Measurements from ENCODE around the gene ADRA1B.
"Not testable (repeated sequence)": the region's sequence is repeated elsewhere in the genome, so short reads cannot be mapped to it uniquely, and the experiment has no call there.

The ADRA1B gene

DNA sequence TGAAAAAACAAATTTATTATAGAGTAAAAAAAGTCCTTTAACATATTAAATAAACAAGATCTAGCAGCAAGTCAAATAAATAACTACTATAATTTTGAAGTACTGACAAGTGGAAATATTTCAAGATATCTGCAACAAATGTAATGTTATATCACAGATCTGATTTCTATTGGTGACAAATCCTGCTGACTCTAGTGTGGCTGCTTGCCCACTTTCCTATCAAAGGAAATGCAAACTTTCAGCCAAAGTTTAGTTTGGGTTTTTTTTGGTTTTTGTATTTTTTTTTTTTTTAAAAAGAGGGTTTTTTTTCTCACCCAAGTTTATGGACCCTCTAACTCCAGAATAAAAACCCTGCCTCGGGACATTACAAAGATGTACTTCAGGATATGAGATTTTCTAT, 12.9 kb downstream of the ADRA1B start:
- DNase-seq: no peak

DNA sequence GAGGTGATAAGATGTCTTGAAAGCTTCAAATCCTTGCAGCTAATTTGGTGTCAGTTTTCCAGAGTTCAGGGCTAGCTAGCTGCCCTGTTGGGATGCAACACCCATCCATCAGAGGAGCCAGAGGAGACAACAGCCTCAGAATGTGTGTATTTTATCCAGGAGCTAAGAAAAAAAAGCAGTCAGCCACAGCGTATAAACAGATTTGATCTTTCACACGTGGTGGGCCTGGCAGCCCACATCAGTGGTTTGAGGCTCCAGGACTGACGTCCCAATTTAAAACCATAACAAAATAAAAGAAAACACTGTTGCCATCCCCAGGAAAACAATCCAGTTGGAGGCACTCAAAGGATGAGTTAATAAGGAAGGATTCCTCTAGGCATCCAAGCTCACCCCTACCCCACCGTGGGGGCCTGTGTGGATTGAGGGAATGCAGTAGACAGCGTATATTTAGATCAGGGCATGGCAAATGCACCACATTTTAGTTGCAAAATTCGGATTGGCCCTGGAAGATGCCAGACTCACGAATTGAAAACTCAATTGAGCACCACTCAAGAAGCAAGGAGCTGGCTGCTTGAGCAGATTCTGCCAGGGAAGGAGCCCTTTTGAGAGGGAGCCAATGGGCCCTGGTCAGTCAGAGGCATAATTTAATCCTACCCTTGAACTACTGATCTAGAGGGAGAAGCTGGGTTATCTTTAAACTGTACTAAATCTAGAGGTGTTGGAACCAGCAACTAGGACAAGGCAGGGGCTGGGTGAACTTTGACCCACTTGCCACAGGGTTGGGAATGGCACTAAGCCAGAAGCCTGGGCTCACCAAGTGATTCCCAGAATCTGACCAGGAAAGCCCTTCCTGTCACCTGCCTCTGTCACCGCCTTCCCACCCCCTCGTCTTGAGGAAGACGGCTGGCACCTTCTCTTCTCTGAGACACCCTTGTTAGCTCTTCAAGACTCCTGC, 17.5 kb downstream of the ADRA1B start:
- DNase-seq: peak; percentile 16

DNA sequence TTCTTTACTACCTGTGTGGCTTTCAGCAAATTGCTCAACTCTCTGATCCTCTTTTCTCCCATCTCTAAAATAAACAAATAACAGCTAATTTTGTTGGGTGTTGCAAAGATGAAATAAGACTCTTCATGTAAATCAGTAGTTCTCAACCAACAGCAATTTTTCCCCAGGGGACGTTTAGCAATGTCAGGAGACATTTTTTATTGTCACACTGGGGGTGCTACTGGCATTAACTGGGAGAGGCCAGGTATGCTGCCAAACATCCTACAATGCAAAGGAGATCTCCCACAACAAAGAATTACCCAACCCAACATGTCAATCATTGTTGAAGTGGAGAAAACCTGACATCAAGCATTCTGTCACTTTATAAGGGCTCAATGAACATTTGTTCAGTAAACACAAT, 19.7 kb downstream of the ADRA1B start:
- no peak for DNase-seq

DNA sequence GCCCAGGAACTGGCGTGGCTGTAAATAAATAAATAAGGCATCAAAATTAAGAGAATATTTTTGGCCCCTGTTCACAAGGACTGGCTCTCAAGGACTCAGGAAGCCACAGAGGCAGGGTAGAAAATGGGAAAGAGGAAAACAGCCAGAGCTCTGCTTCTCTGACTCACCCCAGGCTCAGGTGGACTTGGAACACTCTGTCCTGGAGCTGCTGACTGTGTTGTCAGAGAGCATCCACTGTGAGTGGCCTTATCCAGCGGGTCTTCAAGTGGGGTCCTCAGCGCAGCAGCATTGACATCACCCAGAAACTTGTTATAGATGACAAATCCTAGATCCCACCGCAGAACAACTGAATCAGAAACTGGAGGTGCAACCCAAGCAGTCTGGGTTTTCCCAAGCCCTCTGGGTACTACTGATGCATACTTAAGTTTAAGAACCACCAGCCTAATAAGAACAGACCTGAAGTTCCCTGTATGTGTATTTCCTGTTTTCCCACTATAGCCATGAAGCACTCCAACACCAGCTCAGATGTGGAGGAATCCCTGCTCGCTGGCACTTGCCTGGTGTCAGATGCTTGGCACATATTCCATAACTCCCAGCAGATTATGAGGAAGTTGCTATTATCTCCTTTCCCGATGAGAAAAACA, 20.5 kb downstream of the ADRA1B start:
- no peak for DNase-seq

DNA sequence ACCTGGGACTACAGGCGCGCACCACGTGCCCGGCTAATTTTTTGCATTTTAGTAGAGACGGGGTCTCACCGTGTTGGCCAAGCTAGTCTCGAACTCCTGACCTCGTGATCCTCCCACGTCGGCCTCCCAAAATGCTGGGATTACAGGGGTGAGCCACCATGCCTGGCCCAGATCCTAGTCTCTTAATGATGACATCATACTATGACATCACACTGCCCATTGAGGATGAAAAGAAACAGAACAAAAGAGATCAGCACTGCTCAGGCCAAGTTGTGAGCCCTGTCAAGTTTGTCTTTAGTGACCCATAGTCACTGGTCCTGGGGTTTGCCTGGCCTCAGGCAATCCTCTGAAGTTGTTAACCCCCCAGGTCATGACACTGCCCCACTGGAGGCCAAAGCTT, 21.3 kb downstream of the ADRA1B start:
- no peak for DNase-seq

DNA sequence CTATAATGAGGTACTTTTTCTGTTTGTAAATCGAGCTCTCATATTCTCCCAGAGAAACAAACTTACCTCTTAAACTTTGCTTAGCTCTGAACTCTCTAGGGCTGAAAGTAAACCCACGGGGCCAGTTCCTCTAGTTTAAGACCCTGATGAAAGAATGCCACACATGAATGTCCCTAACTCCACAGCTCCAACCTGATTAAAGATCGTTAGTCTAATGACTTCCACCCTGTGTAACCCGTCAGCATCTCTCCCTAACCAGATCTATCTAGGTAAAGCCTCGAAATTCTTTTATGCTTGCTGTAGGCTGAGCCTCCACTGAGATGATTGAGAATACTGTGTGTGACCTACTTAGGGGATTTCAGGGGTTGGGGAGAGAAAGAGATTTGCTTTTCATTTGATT, 27.0 kb downstream of the ADRA1B start:
- DNase-seq: no peak

DNA sequence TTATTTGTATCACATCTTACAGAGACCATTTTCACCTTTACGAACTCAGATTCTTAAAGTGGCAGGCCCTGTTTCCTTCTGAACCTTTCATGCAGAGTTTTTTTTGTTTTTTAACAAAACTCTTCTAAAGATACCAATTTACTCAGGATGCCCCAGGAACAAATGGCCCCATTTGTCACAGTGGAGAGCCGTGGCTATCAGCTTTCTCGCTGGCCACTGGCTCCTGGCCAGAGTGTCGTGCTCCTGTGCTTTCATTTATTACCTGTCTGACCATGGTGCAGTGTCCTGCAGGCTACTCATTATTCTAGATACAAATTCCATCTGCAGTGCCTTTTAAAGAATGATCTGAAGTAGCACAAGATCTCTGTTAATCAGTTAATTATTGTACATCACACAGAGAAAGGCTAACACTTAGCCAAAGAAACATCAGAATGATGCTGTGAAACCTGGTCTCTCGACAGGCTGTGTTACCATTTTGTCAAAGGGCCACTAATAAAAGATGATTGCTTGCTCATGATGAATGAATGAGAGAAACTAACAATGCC, 27.8 kb downstream of the ADRA1B start:
- no peak for DNase-seq

DNA sequence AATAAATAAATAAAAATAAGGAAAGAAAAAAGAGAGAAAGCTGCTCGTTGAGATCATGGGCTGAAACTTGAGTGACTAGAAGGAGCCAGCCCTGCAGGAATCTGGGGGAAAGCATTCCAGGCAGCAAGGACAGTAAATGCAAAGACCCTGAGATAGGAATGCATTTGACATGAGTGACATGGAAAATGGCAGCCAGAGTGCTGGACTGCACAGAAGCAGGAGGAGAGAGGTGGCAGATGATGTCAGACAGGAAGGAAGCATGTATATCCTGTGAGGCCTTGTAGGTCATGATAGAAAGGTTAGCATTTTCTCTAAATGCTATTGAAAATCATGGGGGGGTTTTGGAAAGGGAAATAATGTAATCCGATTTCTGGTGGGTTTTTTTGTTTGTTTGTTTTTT, 29.1 kb downstream of the ADRA1B start:
- DNase-seq: no peak

DNA sequence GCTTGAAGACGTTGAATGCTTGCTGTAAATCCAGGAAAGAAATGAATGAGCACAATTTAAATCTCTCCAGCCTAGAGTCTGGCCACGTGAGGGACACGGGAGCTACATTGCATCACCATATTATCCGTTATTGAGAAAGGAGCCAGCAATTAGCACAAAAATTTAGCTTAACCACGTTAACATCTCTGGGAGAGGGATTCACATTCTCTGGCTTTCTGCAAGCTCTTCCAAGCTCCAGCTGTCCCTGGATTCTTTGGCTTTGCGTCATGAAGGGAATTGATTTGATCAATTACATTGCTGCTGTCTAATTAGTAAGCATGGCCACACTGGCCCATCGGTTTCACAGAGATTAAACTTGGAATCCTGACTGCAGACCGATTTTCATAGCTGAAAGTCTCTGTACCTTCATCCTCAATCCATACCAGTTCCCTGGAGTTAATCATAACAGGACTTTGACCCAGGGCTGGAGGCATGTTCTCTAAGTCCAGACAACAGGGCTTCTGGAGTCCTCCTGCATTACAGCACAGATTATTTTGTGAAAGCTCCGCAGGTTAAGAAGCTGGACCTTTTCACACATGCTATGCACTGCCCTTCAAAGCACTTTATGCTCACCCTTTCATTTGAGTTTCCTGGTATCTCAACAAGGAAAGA, 31.6 kb downstream of the ADRA1B start:
- peak; percentile 90 for DNase-seq

DNA sequence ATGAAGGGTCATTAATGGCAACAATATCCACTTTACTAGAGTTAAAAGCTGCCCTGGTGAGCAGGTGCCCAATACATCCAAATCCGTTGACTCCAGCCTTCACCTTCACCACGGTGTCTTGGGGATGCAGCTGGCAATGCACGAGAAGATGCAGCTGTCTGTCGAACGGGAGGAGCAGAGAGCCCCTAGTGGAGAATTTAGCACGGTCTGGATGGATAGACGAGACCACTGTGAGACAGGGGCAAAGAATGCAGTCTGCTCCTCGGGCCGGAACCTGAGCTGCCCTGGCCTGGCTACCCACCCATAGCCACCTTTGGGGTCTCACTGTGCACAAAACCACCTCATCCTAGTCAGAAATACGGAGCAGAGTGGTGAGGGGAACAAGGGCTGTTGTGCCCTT, 35.1 kb downstream of the ADRA1B start:
- DNase-seq: peak; percentile 59

DNA sequence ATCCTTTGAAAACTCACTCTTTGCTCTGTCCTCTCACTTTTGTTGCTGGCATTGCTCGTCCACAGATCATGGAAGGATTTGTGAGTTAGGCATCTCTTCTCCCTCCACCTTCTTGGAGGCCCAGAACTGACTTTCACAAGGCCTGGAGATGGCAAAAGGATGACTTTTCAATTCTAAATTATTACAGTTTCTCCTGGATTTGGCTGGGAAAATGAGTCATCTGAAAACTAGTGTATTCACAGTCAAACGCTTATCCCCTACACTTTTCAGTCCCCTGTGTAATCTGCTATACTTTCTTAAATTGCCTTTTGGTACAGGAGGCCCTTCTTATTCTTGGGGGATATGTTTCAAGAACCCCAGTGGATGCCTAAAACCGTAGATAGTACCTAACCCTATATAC, 35.6 kb downstream of the ADRA1B start:
- peak; percentile 56 for DNase-seq

DNA sequence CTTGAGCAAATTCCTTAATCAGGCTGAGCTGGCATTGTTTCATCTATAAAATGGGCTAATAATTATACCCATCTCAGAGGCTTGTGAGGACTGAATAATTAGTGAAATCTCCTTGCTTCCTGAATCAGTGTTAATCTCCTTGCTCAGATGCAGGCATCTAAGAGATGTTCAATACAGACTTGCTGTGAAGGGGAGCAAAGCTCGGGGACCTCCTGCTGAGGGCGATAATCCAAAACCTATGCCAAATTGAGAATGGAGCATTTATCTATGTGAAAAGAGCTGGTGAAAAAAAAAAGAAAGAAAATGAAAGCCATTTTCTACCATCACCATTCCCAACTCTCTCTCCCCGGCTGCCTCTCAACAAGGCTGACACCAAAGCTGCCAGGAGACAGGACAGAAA, 37.3 kb downstream of the ADRA1B start:
- DNase-seq: no peak

DNA sequence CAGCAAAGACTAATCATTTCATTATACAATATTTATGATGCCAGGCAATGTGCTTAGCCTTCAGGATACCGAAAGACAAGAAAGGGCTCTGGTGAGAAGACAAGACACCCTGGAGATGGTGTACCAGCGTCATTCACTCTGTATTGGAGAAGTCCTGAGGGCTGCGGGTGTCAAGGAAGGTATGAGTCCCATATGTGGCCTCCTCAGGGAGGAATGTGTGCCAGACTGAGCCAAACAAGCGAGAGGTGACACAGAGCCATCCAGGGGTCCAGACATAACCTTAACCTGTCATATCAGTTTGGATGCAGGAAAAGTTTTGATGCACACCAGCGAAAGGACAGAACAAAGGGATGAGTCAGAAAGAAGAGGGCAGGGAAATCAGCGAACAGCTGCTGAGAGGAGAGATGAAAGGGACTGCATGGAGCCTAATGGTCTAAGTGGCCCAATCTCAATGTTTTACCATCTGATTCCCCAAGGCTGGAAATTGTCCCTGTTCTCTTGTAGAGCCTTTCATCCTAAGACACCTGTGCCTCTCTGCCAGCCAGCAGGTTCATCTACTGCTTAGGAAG, 38.9 kb downstream of the ADRA1B start:
- DNase-seq: no peak

DNA sequence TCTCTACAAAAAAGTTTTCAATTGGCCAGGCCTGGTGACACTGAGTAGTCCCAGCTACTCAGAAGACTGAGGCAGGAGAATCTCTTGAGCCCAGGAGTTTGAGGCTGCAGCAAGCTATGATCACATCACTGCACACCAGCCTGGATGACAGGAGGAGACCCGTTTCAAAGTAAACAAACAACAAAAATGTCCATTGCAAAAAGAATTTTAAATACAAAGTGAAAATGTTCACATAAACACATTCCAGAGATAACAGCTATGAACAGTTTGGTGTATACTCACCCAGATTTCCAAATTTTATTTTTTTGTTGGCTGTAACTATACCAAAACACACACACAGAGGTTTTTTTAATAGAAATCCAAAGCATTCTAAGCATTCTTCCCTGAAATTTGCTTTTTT, 39.8 kb downstream of the ADRA1B start:
- DNase-seq: no peak

DNA sequence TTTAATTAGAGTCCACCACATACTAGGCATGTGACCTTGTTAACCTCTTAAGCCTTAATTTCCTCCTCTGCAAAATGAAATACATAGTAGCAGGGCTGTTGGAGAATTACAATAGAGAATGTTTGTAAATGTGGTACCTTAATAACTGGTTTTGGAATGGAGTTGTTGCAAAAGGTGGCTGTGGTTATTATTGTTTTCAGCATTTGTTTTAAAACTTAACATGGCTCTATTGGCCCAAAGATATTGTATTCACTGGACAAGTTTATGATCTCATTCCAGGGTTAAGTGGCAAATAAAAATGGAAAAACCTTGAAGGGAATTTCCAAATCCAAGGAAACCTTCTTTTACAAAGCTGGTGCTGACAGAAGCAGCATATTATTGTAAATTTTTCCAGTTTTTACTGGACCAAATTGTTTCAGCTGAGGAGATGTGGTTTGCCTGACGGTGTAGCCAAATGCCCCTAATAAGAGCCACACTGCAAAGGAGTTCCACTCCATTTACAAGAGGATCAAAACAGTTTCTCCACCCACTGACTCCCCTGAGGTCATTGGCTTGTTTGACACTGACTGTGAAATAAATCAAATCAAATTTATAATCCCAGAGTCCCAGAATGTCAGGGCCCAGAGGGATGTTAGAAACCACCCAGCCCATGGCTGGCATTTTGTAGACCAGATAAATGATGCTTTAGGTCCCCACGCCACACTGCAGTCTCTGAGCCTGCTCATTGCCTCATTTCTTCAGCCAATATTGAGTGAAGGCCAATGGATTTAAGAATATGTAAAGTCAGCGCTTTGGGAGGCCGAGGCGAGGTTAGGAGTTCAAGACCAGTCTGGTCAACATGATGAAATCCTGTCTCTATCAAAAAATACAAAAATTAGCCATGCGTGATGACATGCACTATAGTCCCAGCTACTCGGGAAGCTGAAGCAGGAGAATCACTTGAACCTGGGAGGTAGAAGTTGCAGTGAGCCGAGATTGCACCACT, 45.2 kb downstream of the ADRA1B start:
- no peak for DNase-seq

DNA sequence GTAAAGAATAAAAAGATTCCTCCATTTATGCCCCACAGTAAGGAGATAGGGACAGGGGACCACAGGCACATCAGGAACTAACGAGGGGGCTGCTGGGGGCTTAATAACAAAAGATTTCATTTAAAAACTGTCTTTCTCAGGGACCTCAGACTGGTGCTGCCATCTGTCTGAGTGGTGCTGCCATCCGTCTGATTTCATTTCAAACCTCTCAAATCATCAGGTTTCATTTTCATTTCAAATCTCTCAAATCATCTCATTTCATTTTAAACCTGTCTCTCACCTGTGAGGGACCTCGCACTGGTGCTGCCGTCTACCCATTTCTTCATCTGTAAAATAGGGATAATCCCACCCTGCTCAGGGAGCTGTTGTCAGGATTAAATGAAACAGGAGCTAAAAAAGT, 45.9 kb downstream of the ADRA1B start:
- no peak for DNase-seq

DNA sequence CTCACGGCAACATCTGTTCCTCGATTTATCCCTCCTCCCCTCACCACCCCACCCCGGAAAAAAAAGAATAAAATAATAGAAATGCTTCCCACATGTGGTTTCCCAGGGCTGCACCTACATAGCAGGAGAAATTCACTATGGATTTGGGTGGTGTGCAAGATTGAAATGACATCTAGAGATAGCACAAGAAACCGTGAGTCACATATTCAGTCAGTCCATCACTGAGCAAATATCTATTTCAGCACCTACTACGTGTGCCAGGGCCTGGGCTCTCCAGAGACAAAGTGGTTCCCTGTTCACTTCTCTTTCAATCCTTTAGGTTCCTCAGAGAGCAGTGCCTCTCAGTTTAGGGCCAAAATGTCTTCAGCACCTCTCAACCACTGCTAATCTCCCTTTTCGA, 47.7 kb downstream of the ADRA1B start:
- no peak for DNase-seq

DNA sequence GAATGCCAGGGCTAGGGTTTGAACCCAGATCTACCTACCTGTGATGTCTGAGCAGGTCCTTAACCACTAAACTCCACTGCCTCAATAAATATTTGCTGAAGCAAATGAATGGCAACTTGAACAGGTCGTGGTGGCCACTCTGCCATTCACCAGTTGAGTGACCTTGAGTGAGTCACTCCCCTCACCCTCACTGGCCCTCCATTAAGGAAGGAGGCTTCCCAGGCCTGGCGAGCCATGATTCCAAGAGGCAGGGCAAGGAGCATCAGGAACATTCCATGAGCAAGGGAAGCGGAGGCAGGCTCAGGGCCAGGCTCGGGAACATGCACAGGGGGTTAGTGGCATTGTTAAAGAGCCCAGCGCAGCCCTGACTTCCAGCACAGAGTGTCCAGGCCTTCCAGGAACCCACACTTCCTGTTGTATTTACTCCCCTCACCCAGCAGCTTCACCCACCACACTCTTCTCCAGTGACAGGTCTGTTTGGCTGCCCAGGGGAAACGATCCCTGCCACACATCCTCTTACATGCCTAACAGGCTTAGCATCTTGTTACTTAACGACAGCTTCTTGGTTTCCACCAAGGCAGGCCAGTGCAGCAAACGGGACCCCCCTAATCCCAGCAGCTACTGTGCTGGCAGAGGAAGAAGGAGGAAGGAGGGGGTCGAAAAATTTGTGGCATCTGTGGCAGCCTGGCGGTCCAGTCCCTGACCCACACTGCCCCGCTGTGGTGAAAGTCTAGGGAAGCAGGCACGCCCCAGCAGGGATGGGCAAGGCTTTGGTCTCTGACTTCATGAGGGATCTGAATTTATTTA, 49.0 kb downstream of the ADRA1B start:
- DNase-seq: peak; percentile 65

DNA sequence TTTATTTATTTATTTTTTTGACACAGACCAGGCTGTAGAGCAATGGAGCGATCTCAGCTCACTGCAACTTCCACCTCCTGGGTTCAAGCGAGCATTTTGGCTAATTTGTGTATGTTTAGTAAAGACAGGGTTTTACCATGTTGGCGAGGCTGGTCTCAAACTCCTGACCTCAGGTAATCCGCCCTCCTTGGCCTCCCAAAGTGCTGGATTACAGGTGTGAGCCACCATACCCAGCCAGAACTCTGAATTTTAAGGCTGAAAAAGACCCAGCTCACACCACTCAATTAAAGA, 49.5 kb downstream of the ADRA1B start:
- DNase-seq: not testable (repeated sequence)

DNA sequence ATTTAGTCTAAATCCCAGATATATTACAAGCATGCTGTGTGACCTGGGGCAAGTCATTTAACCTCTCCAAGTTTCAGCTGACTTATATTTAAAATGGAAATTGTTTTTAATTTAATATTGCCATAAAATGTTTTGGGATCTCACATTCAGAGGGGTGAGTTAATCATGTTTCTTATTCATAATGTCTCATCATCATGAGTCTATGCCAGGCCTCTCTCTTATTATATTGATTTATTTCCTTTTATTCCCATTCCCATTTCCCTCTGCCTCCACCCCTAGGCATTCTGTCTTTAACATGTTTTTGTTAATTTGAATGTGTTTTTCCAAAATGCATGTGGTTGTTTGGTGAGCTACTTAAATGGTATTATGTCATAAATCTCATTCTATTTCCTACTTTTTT, 53.7 kb downstream of the ADRA1B start:
- DNase-seq: no peak

DNA sequence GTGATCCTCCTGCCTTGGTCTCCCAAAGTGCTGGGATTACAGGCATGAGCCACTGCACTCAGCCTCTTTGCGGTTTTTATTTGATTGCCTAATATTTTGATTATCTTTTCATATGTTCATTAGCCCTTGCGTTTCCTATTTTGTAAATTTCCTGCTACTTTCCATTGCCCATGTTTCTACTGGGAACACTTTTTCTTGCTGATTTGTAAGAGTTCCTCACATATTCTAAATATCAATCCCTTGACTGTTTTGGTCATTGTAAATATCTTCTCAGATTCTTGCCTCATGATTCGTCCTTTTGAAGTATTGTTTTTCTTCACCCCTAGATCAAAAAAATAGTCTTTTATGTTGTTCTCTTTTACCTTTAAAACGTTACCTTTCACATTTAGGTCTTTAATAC, 54.8 kb downstream of the ADRA1B start:
- peak; percentile 71 for DNase-seq

All from fibroblast of skin of abdomen (primary cell).